ENCODE data around the gene GRID2.

DNA sequence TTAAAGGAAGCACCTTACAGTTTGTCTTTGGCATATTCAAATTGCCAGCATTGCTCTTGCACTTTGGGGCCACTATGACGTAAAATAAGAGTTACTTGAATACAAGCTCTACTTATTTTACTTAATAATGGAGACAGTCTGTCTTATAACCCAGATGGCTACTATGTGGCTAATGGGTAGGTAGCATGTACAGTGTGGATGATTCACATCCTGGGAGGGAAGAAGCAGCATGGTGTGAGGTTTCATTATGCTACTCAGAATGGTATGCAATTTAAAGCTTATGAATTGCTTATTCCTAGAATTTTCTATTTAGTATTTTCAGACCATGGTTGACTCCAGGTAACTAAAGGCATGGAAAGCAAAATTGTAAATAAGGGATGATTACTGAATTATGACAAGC lies 763.0 kb downstream of the GRID2 start:
- TF ChIP-seq, protein P1, sequence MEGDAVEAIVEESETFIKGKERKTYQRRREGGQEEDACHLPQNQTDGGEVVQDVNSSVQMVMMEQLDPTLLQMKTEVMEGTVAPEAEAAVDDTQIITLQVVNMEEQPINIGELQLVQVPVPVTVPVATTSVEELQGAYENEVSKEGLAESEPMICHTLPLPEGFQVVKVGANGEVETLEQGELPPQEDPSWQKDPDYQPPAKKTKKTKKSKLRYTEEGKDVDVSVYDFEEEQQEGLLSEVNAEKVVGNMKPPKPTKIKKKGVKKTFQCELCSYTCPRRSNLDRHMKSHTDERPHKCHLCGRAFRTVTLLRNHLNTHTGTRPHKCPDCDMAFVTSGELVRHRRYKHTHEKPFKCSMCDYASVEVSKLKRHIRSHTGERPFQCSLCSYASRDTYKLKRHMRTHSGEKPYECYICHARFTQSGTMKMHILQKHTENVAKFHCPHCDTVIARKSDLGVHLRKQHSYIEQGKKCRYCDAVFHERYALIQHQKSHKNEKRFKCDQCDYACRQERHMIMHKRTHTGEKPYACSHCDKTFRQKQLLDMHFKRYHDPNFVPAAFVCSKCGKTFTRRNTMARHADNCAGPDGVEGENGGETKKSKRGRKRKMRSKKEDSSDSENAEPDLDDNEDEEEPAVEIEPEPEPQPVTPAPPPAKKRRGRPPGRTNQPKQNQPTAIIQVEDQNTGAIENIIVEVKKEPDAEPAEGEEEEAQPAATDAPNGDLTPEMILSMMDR (IDR thresholded peaks at IDR 0.05) = no peak
- no peak for TF ChIP-seq POLR2A (IDR thresholded peaks at IDR 0.05)

Measured in thyroid gland (tissue), 4 donors.